BE2C (cell line): ENCODE results near the gene LYST.

ENCODE experiments used
- DNase-seq: peaks from one replicate; pipeline ENCODE4 v3.0.0-alpha.2; 2020
- H3K27me3 ChIP-seq: fragments of 250-450 bp; sonication (Bioruptor Pico); 2 replicates; pipeline ENCODE4 v1.5.1; 2020; ENCODE audit warnings: mild to moderate bottlenecking
- H3K36me3 ChIP-seq: fragments of 250-450 bp; sonication (Bioruptor Pico); 2 replicates; pipeline ENCODE4 v1.5.1; 2020; ENCODE audit warnings: mild to moderate bottlenecking
- H3K4me1 ChIP-seq: fragments of 250-450 bp; sonication (Bioruptor Pico); 2 replicates; pipeline ENCODE4 v1.5.1; 2020
- H3K4me3 ChIP-seq: 2 replicates; pipeline ENCODE4 v1.5.1; 2011; ENCODE audit warnings: low read depth, low read length
- H3K9me3 ChIP-seq: fragments of 250-450 bp; sonication (Bioruptor Pico); 2 replicates; pipeline ENCODE4 v1.5.1; 2020
- CTCF ChIP-seq: IDR thresholded peaks from 2 replicates; pipeline ENCODE4 v1.5.1; 2012; ENCODE audit warnings: mild to moderate bottlenecking, low read depth, low read length

The LYST gene

GRCh38 chr1:235779770-235780169, 86.9 kb downstream of the LYST start:
- H3K9me3 ChIP-seq, result no peaks in the 10 kb centered on the region
- no peak for TF ChIP-seq CTCF
- DNase-seq, result no peak
- no peaks in the 10 kb centered on the region for H3K27me3 ChIP-seq
- no peaks in the 10 kb centered on the region for H3K36me3 ChIP-seq
- H3K4me1 ChIP-seq, result peaks cover 3% of the 10 kb centered on the region; the same call in 1 of the 2 replicates
- no peak overlapping the region for H3K4me3 ChIP-seq

DNA sequence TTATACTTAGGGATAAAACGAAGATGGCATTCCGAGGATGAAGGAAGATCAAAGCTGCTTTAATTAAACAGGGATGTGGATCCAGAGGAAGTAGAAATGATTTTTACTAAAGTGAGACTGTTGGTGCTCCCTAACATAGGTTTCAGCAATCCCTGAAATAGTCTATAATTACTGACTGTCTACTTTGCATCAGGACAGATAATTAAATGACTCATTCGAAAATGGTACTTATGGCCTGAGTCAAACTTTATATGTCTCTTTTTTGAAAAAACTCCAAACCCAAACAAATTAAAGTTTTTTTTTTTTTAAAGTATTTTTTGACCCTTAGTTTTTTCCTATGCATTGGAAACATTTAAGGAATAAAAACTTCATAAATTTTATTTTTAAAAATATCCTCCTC, 90.3 kb downstream of the LYST start:
- no peak for TF ChIP-seq CTCF
- no peaks in the 10 kb centered on the region for H3K9me3 ChIP-seq
- no peak for DNase-seq
- no peaks in the 10 kb centered on the region for H3K36me3 ChIP-seq
- H3K4me3 ChIP-seq, result no peak overlapping the region
- H3K27me3 ChIP-seq, result no peaks in the 10 kb centered on the region
- 0 out of 2 replicates have a peak, but pooled peaks cover 3% of the 10 kb centered on the region for H3K4me1 ChIP-seq

GRCh38 chr1:235775246-235775860, 91.4 kb downstream of the LYST start:
- no peak for DNase-seq
- no peaks in the 10 kb centered on the region for H3K9me3 ChIP-seq
- no peak overlapping the region for H3K4me3 ChIP-seq
- no peaks in the 10 kb centered on the region for H3K27me3 ChIP-seq
- TF ChIP-seq CTCF, result no peak
- H3K4me1 ChIP-seq, result 0 out of 2 replicates have a peak, but pooled peaks cover 3% of the 10 kb centered on the region
- H3K36me3 ChIP-seq, result no peaks in the 10 kb centered on the region

DNA sequence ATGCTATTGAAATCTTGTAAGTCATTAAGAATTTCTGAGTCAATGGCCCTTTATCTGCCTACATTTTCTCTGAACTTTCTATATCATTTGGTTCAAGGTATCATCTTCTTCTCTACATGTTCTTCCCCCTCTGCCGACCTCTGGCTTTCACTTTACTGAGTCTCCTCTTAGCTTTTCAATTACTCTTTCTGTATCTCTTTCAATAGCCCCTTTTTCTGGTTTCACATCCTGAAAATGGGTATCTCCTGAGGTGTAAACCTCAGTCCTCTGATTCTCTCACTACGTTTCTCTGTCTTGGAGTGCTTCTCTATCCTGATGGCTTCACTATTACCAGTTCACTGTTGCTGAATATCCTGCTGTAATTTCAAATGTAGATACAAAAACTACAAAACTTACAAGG, 98.9 kb downstream of the LYST start:
- Histone ChIP-seq H3K4me1 (no peaks in the 10 kb centered on the region), H3K4me3 (no peak overlapping the region), H3K9me3 (no peaks in the 10 kb centered on the region), H3K36me3 (no peaks in the 10 kb centered on the region), H3K27me3 (no peaks in the 10 kb centered on the region)
- TF ChIP-seq CTCF, result no peak
- DNase-seq, result no peak

DNA sequence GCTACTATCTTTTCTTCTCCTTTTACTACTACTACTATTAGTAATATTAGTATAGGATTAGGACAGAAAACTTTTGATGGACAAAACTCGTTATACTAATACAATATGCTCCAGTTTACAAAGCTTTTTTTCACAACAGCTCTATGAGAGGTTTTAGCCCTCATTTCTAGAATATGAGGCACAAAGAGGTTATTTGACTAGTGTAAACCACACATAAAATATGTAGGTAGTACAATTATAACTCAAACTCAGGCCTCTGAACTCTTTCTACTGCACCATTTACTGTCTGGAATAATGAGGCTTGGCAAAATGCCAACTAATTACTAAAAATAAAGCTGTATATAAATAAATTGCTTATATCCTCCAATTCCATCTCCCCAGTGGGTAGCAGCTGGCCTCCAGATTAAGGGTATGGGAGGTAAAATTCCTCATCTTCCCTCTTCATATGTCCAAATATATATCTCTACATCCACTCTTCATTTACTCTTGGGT, 99.9 kb downstream of the LYST start:
- no peaks in the 10 kb centered on the region for H3K9me3 ChIP-seq
- H3K27me3 ChIP-seq, result no peaks in the 10 kb centered on the region
- DNase-seq, result no peak
- no peaks in the 10 kb centered on the region for H3K4me1 ChIP-seq
- H3K36me3 ChIP-seq, result no peaks in the 10 kb centered on the region
- TF ChIP-seq CTCF, result no peak
- H3K4me3 ChIP-seq, result no peak overlapping the region

- DNase-seq, result no peak
- Histone ChIP-seq H3K4me1 (peaks cover 15% of the 10 kb centered on the region), H3K9me3 (no peaks in the 10 kb centered on the region), H3K4me3 (no peak overlapping the region), H3K36me3 (no peaks in the 10 kb centered on the region), H3K27me3 (no peaks in the 10 kb centered on the region)
- TF ChIP-seq CTCF, result no peak
These were observed 102.7 kb downstream of the LYST start for GRCh38 chr1:235763962-235764361.
